Astrocyte of the spinal cord (primary cell): Measurements from ENCODE around the gene DNAH1.

Experiments
- DNase-seq: peaks from one replicate; pipeline ENCODE4 v3.0.0; 2011; ENCODE audit warnings: low read depth, low spot score
- H3K4me3 ChIP-seq: 2 replicates; pipeline ENCODE4 v1.5.1; 2011; ENCODE audit warnings: low read depth, mild to moderate bottlenecking, low read length, moderate library complexity
- CTCF ChIP-seq: IDR thresholded peaks from 2 replicates; pipeline ENCODE4 v1.5.1; 2012; ENCODE audit warnings: low read depth, mild to moderate bottlenecking, low read length, inconsistent platforms
- in situ Hi-C: cut with HindIII; loops from 2 replicates; pipeline ENCODE4 v1.10.0; 2017; ENCODE audit warnings: low sequenced_read_pairs

Gene DNAH1

DNA sequence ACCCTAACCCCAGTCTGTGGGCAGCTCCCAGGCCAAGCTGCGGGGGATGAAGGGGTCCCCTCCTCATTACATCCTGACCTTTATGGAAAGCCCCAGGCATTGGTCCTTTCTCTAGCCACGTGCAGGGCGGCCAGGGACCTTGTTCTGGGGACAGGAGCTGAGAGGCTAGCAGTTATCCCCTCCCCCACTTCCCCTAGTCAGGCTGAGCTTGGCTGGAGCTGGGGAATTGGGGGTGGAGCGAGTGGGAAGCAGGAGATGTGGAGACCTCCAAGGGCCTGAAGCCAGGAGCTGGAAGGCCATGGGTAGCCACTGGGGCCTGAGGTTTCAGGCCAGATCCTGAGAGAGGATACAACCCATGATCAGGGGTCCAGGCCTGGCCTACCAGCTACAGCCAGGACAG, 45.8 kb downstream of the DNAH1 start:
- no peak for DNase-seq
- no peak overlapping the region for H3K4me3 ChIP-seq
- no peak for TF ChIP-seq CTCF
- in situ Hi-C loops: no loop called here

- TF ChIP-seq CTCF: no peak
- H3K4me3 ChIP-seq: no peak overlapping the region
- in situ Hi-C loops: no loop called here
- no peak for DNase-seq
Measured at GRCh38 chr3:52364322-52365035, 48.4 kb downstream of the DNAH1 start.

DNA sequence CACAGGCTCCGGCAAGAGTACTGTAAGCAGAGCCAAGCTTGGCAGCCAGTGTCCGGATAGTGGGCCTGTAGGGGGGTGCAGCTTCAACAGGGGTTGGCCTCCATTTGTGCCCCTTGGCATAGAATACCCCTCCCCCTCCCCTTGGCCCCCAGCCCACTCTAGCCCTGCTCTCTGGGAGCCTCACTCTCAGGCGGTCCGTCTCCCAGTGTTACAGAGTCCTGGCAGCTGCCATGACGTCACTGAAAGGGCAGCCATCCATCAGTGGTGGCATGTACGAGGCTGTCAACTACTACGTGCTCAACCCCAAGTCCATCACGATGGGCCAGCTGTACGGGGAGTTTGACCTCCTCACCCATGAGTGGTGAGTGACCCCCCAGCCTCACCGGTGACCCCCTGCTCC, 50.4 kb downstream of the DNAH1 start:
- no peak for DNase-seq
- TF ChIP-seq CTCF: no peak
- in situ Hi-C loops: no loop called here

DNA sequence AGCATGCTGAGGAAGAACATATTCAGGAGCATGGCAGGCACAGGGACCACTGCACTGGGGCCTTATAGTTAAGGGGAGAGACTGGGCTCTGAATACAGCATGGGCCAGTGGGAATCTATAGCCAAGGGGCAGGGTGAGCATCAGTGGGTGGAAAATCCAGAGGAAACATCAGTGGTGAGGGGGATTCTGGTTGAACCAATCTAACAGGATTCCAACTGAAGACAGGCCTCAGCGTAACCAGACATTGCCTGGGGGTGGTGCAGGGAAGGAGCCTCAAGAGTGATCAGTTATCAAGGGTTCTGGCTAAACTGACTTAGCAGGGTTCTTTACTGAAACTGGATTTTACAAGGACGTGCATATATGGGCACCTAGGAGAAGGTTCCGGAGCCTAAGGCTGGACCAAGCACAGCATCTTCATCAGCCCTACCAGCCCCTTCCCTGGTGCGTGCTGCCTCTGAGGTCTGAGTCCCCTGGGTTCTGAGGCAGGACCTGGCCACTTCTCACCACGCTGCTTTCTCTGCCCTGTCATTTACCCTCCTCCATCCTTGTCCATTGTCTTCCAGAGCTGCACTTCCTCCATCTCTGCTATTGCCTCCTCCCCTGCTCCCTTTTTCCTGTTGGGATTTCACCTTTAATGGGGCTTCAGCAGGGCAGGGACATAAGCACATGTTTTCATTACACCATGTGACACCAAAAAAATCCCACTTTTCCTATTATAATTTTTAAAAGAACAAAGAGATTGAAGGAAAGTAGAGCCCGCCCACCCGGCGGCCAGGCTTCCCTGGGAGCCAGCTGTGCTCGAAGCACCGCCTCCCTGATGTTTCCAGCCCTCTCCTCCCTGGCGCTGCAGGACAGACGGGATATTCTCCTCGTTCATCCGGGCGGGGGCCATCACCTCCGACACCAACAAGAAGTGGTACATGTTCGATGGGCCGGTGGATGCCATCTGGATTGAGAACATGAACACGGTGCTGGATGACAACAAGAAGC, 52.1 kb downstream of the DNAH1 start:
- H3K4me3 ChIP-seq: no peak overlapping the region
- no peak for TF ChIP-seq CTCF
- in situ Hi-C loops: no loop called here
- no peak for DNase-seq

More for the DNA sequence above, 50.4 kb downstream of the DNAH1 start:
- H3K4me3 ChIP-seq: no peak overlapping the region

DNA sequence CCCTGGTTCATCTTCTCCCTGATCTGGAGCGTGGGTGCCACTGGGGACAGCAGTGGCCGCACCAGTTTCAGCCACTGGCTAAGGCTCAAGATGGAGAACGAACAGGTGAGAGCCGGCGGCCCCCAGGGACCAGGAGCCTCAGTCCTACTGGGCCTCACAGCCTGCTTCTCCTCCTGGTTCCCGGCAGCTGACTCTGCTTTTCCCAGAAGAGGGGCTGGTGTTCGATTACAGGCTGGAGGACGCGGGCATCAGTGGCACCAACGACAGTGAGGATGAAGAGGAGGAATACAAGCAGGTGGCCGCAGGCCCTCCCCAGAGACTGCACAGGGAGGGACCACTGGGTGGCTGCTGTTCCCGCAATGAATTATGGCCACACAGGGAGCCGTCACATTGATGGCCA, 54.4 kb downstream of the DNAH1 start:
- in situ Hi-C loops: no loop called here
- DNase-seq: no peak
- no peak for TF ChIP-seq CTCF
- no peak overlapping the region for H3K4me3 ChIP-seq

GRCh38 chr3:52372822-52373504, 56.8 kb downstream of the DNAH1 start:
- no peak for TF ChIP-seq CTCF
- DNase-seq: no peak
- H3K4me3 ChIP-seq: no peak overlapping the region
- in situ Hi-C loops: no loop called here
